Stimulated activated CD8-positive, alpha-beta memory T cell treated with anti-CD3 and anti-CD28 coated beads, Interleukin-7, amount 100 ng/mL, for 24 hours (primary cell): ENCODE measurements around the gene PPM1L.
"Not testable (repeated sequence)": the region's sequence is repeated elsewhere in the genome, so short reads cannot be mapped to it uniquely, and the experiment has no call there.

Experiments
- DNase-seq: peaks from one replicate; pipeline ENCODE4 v3.0.0-alpha.2; 2020; ENCODE audit warnings: low read depth

Gene PPM1L

GRCh38 chr3:160755776-160756304 lies at the start of gene PPM1L:
TSS of gene PPM1L (plus strand) at chr3:160756231.
- DNase-seq = no peak

GRCh38 chr3:160707187-160707794 lies 48.7 kb upstream of the PPM1L start:
- DNase-seq = no peak

- DNase-seq = no peak
Observed at GRCh38 chr3:160709477-160710182, 46.4 kb upstream of the PPM1L start.

GRCh38 chr3:160713144-160713543 lies 42.9 kb upstream of the PPM1L start:
- not testable (repeated sequence) for DNase-seq

- DNase-seq = no peak
Observed at GRCh38 chr3:160719710-160720109, 36.3 kb upstream of the PPM1L start.

GRCh38 chr3:160720123-160720746 lies 35.8 kb upstream of the PPM1L start:
- no peak for DNase-seq

GRCh38 chr3:160722331-160722730 lies 33.7 kb upstream of the PPM1L start:
- DNase-seq = no peak

GRCh38 chr3:160725338-160725737 lies 30.7 kb upstream of the PPM1L start:
- no peak for DNase-seq

- no peak for DNase-seq
Observed at GRCh38 chr3:160735826-160736225, 20.2 kb upstream of the PPM1L start.

GRCh38 chr3:160738048-160738447 lies 18.0 kb upstream of the PPM1L start:
- DNase-seq = no peak

- no peak for DNase-seq
Observed at GRCh38 chr3:160739079-160739478, 17.0 kb upstream of the PPM1L start.

GRCh38 chr3:160746976-160747375 lies 9.1 kb upstream of the PPM1L start:
- no peak for DNase-seq

GRCh38 chr3:160747422-160747821 lies 8.6 kb upstream of the PPM1L start:
- no peak for DNase-seq

- no peak for DNase-seq
Observed at GRCh38 chr3:160748231-160748630, 7.8 kb upstream of the PPM1L start.

- DNase-seq = no peak
Observed at GRCh38 chr3:160748787-160749186, 7.2 kb upstream of the PPM1L start.

GRCh38 chr3:160753953-160754352 lies 2.1 kb upstream of the PPM1L start:
- no peak for DNase-seq

GRCh38 chr3:160754371-160754854 lies 1.6 kb upstream of the PPM1L start:
- DNase-seq = no peak

GRCh38 chr3:160754855-160755747 lies 930 bp upstream of the PPM1L start:
- DNase-seq = peak; percentile 73

GRCh38 chr3:160757233-160758106 lies 1.4 kb downstream of the PPM1L start:
- DNase-seq = no peak

GRCh38 chr3:160758929-160759577 lies 3.0 kb downstream of the PPM1L start:
- DNase-seq = no peak
